Body of pancreas (tissue), 4 donors: ENCODE results near the gene BCL6.

Experiments
- POLR2A ChIP-seq, 3 donors: fragments of 450-650 bp; IDR thresholded peaks; one replicate each; pipeline ENCODE4 v1.6.1; 2016; ENCODE audit warnings: antibody characterized with exemption in 3 of 3, mild to moderate bottlenecking in 2 of 3
- TF ChIP-seq, protein P1 (sequence below), 7 experiments: fragments of 450-650 bp in 4 of 7; fragments of 200-600 bp in 3 of 7; sonication (generic) in 3 of 7; IDR thresholded peaks; one replicate each; pipeline ENCODE4 v1.5.1; 2016 to 2019; ENCODE audit warnings: antibody characterized with exemption in 7 of 7

DNA sequence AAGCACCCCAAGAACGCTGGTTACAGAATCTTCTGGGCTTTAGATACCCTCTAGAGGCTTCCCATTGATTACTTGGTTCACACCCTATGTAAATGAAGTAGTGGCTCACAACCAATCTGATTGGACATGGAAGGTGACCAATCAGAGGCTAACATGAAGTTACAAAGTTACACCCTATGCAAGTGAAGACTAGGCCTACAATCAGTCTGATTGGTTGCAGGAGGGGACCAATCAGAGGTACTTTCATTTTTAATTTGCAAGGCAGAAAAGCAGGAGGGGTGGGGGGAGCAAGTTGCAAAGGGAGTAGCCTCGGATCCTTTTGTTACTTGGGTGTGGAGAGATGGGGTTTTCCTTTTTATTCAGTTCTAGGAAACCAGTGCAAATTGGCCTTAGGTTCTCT lies 31.8 kb downstream of the BCL6 start:
- TF ChIP-seq, protein P1, sequence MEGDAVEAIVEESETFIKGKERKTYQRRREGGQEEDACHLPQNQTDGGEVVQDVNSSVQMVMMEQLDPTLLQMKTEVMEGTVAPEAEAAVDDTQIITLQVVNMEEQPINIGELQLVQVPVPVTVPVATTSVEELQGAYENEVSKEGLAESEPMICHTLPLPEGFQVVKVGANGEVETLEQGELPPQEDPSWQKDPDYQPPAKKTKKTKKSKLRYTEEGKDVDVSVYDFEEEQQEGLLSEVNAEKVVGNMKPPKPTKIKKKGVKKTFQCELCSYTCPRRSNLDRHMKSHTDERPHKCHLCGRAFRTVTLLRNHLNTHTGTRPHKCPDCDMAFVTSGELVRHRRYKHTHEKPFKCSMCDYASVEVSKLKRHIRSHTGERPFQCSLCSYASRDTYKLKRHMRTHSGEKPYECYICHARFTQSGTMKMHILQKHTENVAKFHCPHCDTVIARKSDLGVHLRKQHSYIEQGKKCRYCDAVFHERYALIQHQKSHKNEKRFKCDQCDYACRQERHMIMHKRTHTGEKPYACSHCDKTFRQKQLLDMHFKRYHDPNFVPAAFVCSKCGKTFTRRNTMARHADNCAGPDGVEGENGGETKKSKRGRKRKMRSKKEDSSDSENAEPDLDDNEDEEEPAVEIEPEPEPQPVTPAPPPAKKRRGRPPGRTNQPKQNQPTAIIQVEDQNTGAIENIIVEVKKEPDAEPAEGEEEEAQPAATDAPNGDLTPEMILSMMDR (IDR thresholded peaks at IDR 0.05), result no peak
- no peak for TF ChIP-seq POLR2A (IDR thresholded peaks at IDR 0.05)
